Upper lobe of left lung (tissue), 4 donors: ENCODE data around the gene KIDINS220.

Source experiments
- POLR2A ChIP-seq, 4 donors: fragments of 450-650 bp; IDR thresholded peaks; one replicate each; pipeline ENCODE4 v1.5.1; 2016 to 2017; ENCODE audit warnings: antibody characterized with exemption in 4 of 4, mild to moderate bottlenecking in 2 of 4
- TF ChIP-seq, protein P1 (sequence below), 6 experiments: fragments of 450-650 bp in 4 of 6; fragments of 200-600 bp in 2 of 6; sonication (generic) in 2 of 6; IDR thresholded peaks; one replicate each; pipeline ENCODE4 v1.5.1; 2016 to 2019; ENCODE audit warnings: antibody characterized with exemption in 6 of 6

- TF ChIP-seq, protein P1, sequence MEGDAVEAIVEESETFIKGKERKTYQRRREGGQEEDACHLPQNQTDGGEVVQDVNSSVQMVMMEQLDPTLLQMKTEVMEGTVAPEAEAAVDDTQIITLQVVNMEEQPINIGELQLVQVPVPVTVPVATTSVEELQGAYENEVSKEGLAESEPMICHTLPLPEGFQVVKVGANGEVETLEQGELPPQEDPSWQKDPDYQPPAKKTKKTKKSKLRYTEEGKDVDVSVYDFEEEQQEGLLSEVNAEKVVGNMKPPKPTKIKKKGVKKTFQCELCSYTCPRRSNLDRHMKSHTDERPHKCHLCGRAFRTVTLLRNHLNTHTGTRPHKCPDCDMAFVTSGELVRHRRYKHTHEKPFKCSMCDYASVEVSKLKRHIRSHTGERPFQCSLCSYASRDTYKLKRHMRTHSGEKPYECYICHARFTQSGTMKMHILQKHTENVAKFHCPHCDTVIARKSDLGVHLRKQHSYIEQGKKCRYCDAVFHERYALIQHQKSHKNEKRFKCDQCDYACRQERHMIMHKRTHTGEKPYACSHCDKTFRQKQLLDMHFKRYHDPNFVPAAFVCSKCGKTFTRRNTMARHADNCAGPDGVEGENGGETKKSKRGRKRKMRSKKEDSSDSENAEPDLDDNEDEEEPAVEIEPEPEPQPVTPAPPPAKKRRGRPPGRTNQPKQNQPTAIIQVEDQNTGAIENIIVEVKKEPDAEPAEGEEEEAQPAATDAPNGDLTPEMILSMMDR (IDR thresholded peaks at IDR 0.05) = no peak
- TF ChIP-seq POLR2A (IDR thresholded peaks at IDR 0.05) = no peak
Observed at GRCh38 chr2:8877894-8878293, 40.5 kb upstream of the KIDINS220 start.
